ENCODE measurements around the gene ZNF217.
"Not testable (repeated sequence)": the region's sequence is repeated elsewhere in the genome, so short reads cannot be mapped to it uniquely, and the experiment has no call there.

DNA sequence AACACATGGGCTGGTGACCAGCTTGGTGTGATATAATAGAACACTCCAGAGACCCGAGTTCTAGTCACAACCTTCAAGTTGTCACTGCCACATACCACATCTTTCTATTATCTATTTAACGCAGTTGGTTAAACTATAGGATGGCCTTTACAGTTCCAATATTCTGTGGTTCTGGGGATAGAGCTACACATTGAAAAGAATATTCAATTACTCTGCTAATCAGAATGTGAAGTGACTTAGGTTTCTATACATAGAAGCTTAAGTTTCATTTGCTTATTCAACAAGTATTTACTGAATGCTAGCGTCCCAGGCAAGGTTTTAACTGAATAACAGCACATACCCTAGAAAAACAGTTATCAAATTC, 9.1 kb downstream of the ZNF217 start:
- TF ChIP-seq, protein P1, sequence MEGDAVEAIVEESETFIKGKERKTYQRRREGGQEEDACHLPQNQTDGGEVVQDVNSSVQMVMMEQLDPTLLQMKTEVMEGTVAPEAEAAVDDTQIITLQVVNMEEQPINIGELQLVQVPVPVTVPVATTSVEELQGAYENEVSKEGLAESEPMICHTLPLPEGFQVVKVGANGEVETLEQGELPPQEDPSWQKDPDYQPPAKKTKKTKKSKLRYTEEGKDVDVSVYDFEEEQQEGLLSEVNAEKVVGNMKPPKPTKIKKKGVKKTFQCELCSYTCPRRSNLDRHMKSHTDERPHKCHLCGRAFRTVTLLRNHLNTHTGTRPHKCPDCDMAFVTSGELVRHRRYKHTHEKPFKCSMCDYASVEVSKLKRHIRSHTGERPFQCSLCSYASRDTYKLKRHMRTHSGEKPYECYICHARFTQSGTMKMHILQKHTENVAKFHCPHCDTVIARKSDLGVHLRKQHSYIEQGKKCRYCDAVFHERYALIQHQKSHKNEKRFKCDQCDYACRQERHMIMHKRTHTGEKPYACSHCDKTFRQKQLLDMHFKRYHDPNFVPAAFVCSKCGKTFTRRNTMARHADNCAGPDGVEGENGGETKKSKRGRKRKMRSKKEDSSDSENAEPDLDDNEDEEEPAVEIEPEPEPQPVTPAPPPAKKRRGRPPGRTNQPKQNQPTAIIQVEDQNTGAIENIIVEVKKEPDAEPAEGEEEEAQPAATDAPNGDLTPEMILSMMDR (conservative IDR thresholded peaks at IDR 0.05): not testable (repeated sequence)
- TF ChIP-seq ZFX (IDR thresholded peaks at IDR 0.05): not testable (repeated sequence)

All from C4-2B (cell line).